ENCODE results near the gene NXNL2. TPM values are rescaled to one million over a fixed set of nuclear protein-coding genes. Genes with fewer than 3 reads are reported as not detected.

The NXNL2 gene
- total RNA-seq, 5 donors from 2014 or later (not counting 1 experiment from before 2014, with no cell fraction given): not detected

DNA sequence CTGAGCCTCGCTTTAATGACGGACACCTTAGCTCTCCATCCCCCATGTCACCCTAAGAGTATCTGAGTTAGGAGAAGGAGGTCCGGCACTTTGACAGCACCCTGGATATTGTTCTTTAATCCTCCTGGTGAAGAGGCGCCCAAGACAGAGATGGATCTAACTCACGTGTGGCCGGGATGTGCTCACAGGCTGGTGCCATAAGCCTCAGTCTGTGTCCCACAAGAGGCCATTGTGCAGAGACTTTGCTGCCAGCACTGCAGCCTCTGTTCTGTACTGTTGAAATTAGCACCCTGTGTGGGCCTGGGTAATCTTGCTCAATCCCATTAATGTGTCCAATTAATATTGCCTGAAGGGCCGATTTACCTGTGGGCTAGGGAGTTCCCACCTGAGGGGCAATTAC lies 37.7 kb downstream of the NXNL2 start:
- ChIA-PET CTCF (interaction anchor here in 1 of 2 donors (0.7 kb wide), 2 partner anchors 11 to 34 kb away, joined by 3 to 4 read pairs; no protein-coding TSS in a partner anchor), POLR2A (no interaction called here)
- Mint-ChIP-seq H3K4me3 (no peak overlapping the region), H3K4me1 (no peaks in the 10 kb centered on the region), H3K36me3 (no peaks in the 10 kb centered on the region), H3K27me3 (peaks cover 10 to 18% of the 10 kb centered on the region in 2 donors), H3K9me3 (no peaks in the 10 kb centered on the region), H3K27ac (no peak overlapping the region)
- Histone ChIP-seq H3K27ac (ENCODE audit: low read length) (no peak overlapping the region), H3K27me3 (replicated peaks in 1 of 2; ENCODE audit: control insufficient read depth in 2 of 2, extremely low read depth in 1 of 2, insufficient read depth in 2 of 2, low read length in 1 of 2) (peaks cover 0 to 15% of the 10 kb centered on the region in 2 experiments), H3K4me3 (ENCODE audit: control insufficient read depth in 1 of 2, extremely low read depth in 1 of 2, low read length in 1 of 2) (no peak overlapping the region), H3K4me1 (ENCODE audit: control insufficient read depth in 1 of 2, extremely low read depth in 1 of 2, insufficient read depth in 2 of 2, low read length in 2 of 2) (no peaks in the 10 kb centered on the region), H3K9me3 (no peaks in the 10 kb centered on the region), H3K36me3 (ENCODE audit: control insufficient read depth in 2 of 2, extremely low read depth in 1 of 2, insufficient read depth in 1 of 2, low read length in 1 of 2) (no peaks in the 10 kb centered on the region)
- no peak for ATAC-seq (replicated peaks in 1 of 4)
- WGBS (ENCODE audit: insufficient coverage): 83% methylated on average over 4 of the region's 7 CpGs
- no peak for DNase-seq

DNA sequence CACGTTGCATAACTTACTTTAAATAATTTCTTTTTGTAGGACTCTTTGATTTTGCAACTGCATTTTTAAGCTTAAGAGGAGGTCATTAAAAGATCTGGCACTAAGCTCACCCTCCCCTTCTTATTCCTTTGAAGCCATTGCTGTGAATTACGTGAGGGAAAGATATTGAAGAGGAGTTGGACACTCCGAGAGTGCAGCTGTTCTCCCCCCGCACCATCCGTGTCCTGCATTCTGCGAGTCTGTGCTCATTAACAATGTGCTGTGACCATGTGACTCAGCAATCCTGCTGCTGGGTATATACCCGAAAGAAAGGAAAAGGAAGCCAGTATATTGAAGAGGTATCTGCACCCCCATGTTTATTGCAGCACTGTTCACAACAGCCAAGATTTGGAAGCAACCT lies 40.0 kb downstream of the NXNL2 start:
- CTCF ChIA-PET: no interaction called here
- Histone ChIP-seq H3K27me3 (replicated peaks in 1 of 2; ENCODE audit: control insufficient read depth in 2 of 2, extremely low read depth in 1 of 2, insufficient read depth in 2 of 2, low read length in 1 of 2) (peaks cover 0 to 27% of the 10 kb centered on the region in 2 experiments), H3K4me3 (ENCODE audit: control insufficient read depth in 1 of 2, extremely low read depth in 1 of 2, low read length in 1 of 2) (no peak overlapping the region), H3K4me1 (ENCODE audit: control insufficient read depth in 1 of 2, extremely low read depth in 1 of 2, insufficient read depth in 2 of 2, low read length in 2 of 2) (peaks cover 0 to 8% of the 10 kb centered on the region in 2 experiments), H3K27ac (ENCODE audit: low read length) (no peak overlapping the region), H3K36me3 (ENCODE audit: control insufficient read depth in 2 of 2, extremely low read depth in 1 of 2, insufficient read depth in 1 of 2, low read length in 1 of 2) (no peaks in the 10 kb centered on the region), H3K9me3 (no peaks in the 10 kb centered on the region)
- no peak for DNase-seq
- H3K27ac Mint-ChIP-seq: no peak overlapping the region
- WGBS (ENCODE audit: insufficient coverage): 65% methylated on average over 2 of the region's 7 CpGs
- peaks cover 0 to 3% (median 3%) of the 10 kb centered on the region in 3 donors for H3K4me1 Mint-ChIP-seq
- H3K36me3 Mint-ChIP-seq: no peaks in the 10 kb centered on the region
- no peak overlapping the region for H3K4me3 Mint-ChIP-seq
- no peak for ATAC-seq (replicated peaks in 1 of 4)
- POLR2A ChIA-PET: no interaction called here
- no peaks in the 10 kb centered on the region for H3K9me3 Mint-ChIP-seq
- H3K27me3 Mint-ChIP-seq: peaks cover 8 to 18% of the 10 kb centered on the region in 2 donors

DNA sequence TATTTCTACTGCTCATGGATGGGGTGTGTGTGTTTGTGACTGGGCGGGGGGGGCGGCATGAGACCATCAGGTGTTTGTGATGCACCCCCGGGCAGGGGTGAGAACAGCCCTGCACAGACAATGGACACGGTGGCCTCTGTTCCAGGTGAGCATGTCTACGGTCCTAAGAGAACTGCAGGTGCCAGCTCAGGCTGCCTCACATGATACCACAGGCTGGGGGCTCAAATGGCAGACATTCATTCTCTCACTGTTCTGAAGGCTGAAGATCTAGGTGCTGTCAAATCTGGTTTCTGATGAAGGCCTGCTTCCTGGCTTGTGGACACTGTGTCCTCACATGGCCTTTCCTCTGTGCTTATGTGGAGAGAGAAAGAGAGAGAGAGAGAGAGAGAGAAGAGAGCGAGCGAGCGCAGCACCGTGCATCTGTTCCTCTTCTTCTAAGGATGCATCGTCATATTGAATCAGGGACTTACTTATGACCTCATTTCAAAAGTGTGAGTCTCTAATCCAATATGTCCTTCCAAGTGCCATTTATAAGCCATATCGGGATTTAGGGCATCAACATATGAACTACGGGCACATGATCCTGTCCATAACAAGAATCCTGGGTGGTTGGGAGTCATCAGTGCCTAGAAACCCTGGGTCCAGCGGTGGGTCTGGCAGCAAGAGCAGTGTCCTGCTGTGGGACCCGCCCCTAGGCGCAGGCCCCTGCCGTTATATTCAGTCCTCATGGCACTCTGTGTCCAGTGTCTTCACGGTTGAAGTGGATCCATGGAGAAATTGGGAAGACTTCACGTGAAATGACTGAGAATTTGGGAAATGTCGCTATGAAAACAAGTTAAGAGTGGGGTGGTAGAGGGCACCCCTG lies 42.5 kb downstream of the NXNL2 start:
- no peak for ATAC-seq (replicated peaks in 1 of 4)

DNA sequence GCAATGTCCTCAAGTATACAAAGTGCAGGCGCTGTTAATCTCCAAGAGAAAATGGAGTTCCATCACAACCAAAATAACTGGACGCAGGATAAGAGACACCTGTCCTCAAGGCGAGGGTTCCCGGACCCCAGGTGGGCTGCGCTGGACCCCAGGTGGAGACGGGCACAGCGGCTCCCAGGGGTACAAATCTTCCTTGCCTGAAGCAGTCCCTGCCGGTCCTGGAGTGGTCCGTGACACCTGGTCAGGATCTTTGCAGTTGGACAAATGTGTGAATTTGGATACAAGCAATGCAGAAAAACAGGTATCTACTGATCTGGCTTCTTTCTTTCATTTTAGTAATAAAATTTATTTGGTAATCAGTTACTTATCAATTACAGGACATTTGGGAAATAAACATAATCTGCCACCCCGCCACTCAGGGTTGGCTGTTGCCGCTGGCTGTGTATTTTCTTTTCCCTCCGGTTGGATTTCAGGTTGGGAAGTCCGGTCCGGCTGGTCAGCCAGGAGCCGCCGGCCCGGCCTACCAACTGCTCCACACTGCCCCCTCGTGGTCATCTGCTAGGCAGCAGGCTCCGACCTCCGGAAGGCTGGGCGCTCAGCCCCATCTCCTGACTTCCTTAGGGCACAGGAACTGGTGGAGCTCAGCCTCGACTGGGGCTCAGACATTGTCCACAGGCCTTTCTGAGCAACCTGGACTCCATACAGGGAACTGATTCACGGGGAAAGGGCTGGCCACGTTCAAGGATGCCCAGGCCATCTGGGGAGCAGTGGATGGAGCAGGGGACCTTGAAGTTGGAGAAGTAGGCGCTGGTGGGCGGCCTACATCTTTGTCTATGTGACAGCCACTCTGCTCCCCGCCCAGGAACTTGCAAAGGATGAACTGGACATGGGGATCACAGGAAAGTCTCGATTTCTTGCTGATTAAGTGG lies 43.4 kb downstream of the NXNL2 start:
- CTCF ChIA-PET: no interaction called here
- peak in 3 of 4 experiments; percentile 64 to 68 (median 67) for ATAC-seq (replicated peaks in 1 of 4)
- peak overlapping the region in 1 of 3 donors; percentile 51 for H3K4me3 Mint-ChIP-seq
- H3K4me3 ChIP-seq (ENCODE audit: control insufficient read depth in 1 of 2, extremely low read depth in 1 of 2, low read length in 1 of 2): no peak overlapping the region
- H3K9me3 ChIP-seq: no peaks in the 10 kb centered on the region
- no peaks in the 10 kb centered on the region for H3K36me3 ChIP-seq (ENCODE audit: control insufficient read depth in 2 of 2, extremely low read depth in 1 of 2, insufficient read depth in 1 of 2, low read length in 1 of 2)
- H3K9me3 Mint-ChIP-seq: no peaks in the 10 kb centered on the region
- H3K27ac Mint-ChIP-seq: no peak overlapping the region
- WGBS (ENCODE audit: insufficient coverage): 44% methylated on average over 20 of the region's 28 CpGs
- POLR2A ChIA-PET: no interaction called here
- H3K27me3 Mint-ChIP-seq: peaks cover 8 to 17% of the 10 kb centered on the region in 2 donors
- H3K4me1 Mint-ChIP-seq: peaks cover 1 to 3% (median 3%) of the 10 kb centered on the region in 3 donors
- peaks cover 0 to 8% of the 10 kb centered on the region in 2 experiments for H3K4me1 ChIP-seq (ENCODE audit: control insufficient read depth in 1 of 2, extremely low read depth in 1 of 2, insufficient read depth in 2 of 2, low read length in 2 of 2)
- peaks cover 0 to 38% of the 10 kb centered on the region in 2 experiments for H3K27me3 ChIP-seq (replicated peaks in 1 of 2; ENCODE audit: control insufficient read depth in 2 of 2, extremely low read depth in 1 of 2, insufficient read depth in 2 of 2, low read length in 1 of 2)
- H3K36me3 Mint-ChIP-seq: no peaks in the 10 kb centered on the region
- peak in 33 of 35 experiments; percentile 13 to 72 (median 50) for DNase-seq
- no peak overlapping the region for H3K27ac ChIP-seq (ENCODE audit: low read length)

More for the DNA sequence above, 42.5 kb downstream of the NXNL2 start:
- no peak overlapping the region for H3K4me3 Mint-ChIP-seq
- H3K27me3 Mint-ChIP-seq: peaks cover 8 to 18% of the 10 kb centered on the region in 2 donors
- no peak for DNase-seq
- no peaks in the 10 kb centered on the region for H3K36me3 ChIP-seq (ENCODE audit: control insufficient read depth in 2 of 2, extremely low read depth in 1 of 2, insufficient read depth in 1 of 2, low read length in 1 of 2)
- CTCF ChIA-PET: no interaction called here
- peaks cover 0 to 3% (median 3%) of the 10 kb centered on the region in 3 donors for H3K4me1 Mint-ChIP-seq
- H3K27me3 ChIP-seq (replicated peaks in 1 of 2; ENCODE audit: control insufficient read depth in 2 of 2, extremely low read depth in 1 of 2, insufficient read depth in 2 of 2, low read length in 1 of 2): peaks cover 0 to 35% of the 10 kb centered on the region in 2 experiments
- no peaks in the 10 kb centered on the region for H3K9me3 ChIP-seq
- no peak overlapping the region for H3K27ac ChIP-seq (ENCODE audit: low read length)
- no peaks in the 10 kb centered on the region for H3K9me3 Mint-ChIP-seq
- 92% methylated on average over 12 of the region's 19 CpGs for WGBS (ENCODE audit: insufficient coverage)
- POLR2A ChIA-PET: no interaction called here
- no peak overlapping the region for H3K4me3 ChIP-seq (ENCODE audit: control insufficient read depth in 1 of 2, extremely low read depth in 1 of 2, low read length in 1 of 2)
- H3K27ac Mint-ChIP-seq: no peak overlapping the region
- no peaks in the 10 kb centered on the region for H3K36me3 Mint-ChIP-seq
- H3K4me1 ChIP-seq (ENCODE audit: control insufficient read depth in 1 of 2, extremely low read depth in 1 of 2, insufficient read depth in 2 of 2, low read length in 2 of 2): peaks cover 0 to 8% of the 10 kb centered on the region in 2 experiments

DNA sequence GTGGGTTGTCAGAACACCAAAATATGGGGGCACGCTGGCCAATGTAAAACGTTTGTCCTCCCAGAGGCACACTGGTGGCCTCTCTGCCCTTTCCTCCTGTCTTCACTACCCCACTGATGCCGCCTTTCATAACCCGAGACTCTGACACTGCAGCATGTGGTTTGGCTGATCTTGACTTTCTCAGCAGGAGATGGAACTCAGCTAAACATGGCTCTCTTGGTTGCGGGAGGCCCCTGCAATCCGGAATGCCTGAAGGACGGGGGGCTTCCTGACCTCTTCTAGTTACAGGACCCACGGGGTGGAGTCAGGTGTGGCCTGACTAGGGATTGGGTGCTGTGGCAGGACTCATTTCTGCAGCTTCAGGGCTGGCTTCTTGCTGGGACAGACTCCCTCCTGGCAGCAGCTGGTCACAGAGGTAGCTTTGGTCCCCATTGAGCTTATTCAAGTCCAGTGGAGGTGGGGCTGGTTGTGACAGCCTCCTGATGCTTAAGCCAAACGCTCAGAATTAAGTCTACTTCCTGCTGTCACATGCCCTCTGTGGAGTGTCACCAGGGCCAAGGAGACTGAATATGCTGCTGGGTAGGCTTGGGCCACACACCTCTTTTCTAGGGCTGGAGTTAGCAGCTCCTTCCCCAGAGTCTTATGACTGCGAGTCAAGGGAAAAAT lies 44.2 kb downstream of the NXNL2 start:
- Histone ChIP-seq H3K4me3 (ENCODE audit: control insufficient read depth in 1 of 2, extremely low read depth in 1 of 2, low read length in 1 of 2) (no peak overlapping the region), H3K27ac (ENCODE audit: low read length) (no peak overlapping the region), H3K4me1 (ENCODE audit: control insufficient read depth in 1 of 2, extremely low read depth in 1 of 2, insufficient read depth in 2 of 2, low read length in 2 of 2) (peaks cover 0 to 8% of the 10 kb centered on the region in 2 experiments), H3K27me3 (replicated peaks in 1 of 2; ENCODE audit: control insufficient read depth in 2 of 2, extremely low read depth in 1 of 2, insufficient read depth in 2 of 2, low read length in 1 of 2) (peaks cover 0 to 38% of the 10 kb centered on the region in 2 experiments), H3K36me3 (ENCODE audit: control insufficient read depth in 2 of 2, extremely low read depth in 1 of 2, insufficient read depth in 1 of 2, low read length in 1 of 2) (no peaks in the 10 kb centered on the region), H3K9me3 (no peaks in the 10 kb centered on the region)
- H3K27ac Mint-ChIP-seq: no peak overlapping the region
- 87% methylated on average over 5 of the region's 10 CpGs for WGBS (ENCODE audit: insufficient coverage)
- ATAC-seq (replicated peaks in 1 of 4): no peak
- H3K4me1 Mint-ChIP-seq: peaks cover 9 to 10% (median 9%) of the 10 kb centered on the region in 3 donors
- no peaks in the 10 kb centered on the region for H3K9me3 Mint-ChIP-seq
- H3K27me3 Mint-ChIP-seq: peaks cover 4 to 13% of the 10 kb centered on the region in 2 donors
- CTCF ChIA-PET: interaction anchor here (0.6 to 0.8 kb wide), 4 partner anchors 80 to 1244 kb away, joined by 3 to 10 read pairs (median 5); no protein-coding TSS in a partner anchor
- no peak for DNase-seq
- POLR2A ChIA-PET: no interaction called here
- H3K36me3 Mint-ChIP-seq: no peaks in the 10 kb centered on the region
- no peak overlapping the region for H3K4me3 Mint-ChIP-seq
